Fibroblast of skin of right biceps (primary cell): ENCODE data around the gene CCDC88B.
A peak's percentile ranks its signal among the peaks of the same experiment; 100 is the strongest.

Source experiments
- DNase-seq: peaks from one replicate; pipeline ENCODE4 v3.0.0-alpha.2; 2013

Gene CCDC88B

GRCh38 chr11:64385945-64386704 lies 46.1 kb downstream of the CCDC88B start:
- peak; percentile 69 for DNase-seq

GRCh38 chr11:64387916-64388315 lies 47.9 kb downstream of the CCDC88B start:
- no peak for DNase-seq

- DNase-seq, result no peak
Measured at GRCh38 chr11:64388894-64389293, 48.9 kb downstream of the CCDC88B start.

GRCh38 chr11:64389851-64390250 lies 49.8 kb downstream of the CCDC88B start:
- DNase-seq, result no peak

GRCh38 chr11:64390558-64390957 lies 50.6 kb downstream of the CCDC88B start:
- no peak for DNase-seq

DNA sequence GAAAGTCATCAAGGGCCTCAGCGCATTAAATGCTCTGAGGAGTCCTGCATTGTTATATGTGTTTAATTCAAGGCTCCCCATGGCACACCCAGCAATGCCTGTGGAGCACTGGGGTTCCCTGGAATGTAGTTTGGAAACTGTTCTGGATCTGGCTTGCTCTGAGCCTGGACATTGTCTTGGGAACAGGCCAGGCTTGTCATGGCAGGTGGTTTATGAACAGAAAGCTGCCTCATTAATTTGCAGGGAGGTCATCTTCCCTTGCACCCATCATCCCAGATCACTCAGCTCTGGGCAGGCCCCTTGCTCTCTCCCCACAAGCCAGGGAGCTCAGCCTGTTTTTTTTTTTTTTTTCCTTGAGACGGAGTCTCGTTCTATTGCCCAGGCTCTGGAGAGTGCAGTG lies 51.8 kb downstream of the CCDC88B start:
- no peak for DNase-seq

- DNase-seq, result no peak
Measured at GRCh38 chr11:64395545-64396078, 55.6 kb downstream of the CCDC88B start.

DNA sequence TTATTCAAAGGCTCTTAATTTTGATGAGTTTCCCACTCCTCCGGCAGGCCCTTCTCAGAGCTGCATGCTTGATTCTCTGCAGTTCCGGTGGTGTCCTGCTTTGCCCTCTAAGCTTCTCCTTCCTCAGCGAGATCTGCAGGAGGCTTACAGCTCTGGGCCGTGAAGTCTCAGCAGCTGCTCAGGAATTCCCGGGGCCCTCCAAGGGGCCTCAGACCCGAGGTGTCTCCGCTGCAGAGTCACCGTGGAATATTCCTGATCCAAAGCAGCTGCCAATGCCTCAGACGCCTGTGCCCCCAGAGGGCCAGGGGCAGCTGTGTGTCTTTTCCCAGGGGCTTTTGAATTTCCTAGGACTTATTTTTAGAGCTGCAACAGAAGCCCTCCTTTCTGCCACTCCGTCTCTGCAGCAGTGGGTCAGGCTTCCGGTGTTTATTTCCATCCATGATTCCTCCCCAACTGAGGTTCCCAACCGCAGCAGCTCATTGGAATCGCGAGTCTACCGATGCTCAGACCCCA lies 56.1 kb downstream of the CCDC88B start:
- peak; percentile 30 for DNase-seq

- DNase-seq, result no peak
Measured at GRCh38 chr11:64400102-64400501, 60.1 kb downstream of the CCDC88B start.

DNA sequence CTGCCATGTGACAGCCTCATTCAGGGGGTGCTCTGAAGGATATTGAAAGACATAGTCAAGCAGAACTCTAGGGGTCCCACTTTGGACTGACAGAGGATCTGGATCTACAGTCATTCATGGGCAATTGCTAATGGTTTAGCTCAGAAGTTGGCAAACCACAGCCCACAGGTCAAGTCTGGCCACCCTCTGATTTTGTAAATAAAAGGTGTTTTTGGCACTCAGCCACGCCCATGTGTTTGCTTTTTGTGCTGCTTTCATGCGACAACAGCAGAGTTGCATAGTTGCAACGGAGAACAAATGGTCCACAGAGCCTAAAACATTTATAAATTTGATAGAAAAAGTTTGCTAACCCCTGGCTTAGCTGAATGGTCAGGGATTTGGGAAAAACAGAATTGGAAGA lies 60.7 kb downstream of the CCDC88B start:
- DNase-seq, result no peak

DNA sequence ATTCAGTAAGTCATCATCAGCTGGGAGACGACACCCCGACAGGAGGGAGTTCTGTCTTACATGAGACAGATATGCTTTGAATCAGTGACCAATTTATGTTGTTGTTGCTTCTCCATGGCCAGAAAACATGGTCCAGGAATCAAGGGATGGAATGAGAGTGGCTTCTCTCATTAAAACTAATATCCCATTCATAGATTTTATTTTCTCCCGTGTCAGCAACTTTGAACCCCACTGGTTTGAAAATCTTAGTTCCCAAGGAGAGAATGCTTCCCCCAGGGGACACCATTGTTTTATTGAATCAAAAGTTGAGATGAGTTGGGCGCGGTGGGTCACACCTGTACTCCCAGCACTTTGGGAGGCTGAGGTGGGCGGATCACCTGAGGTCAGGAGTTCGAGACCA lies 61.8 kb downstream of the CCDC88B start:
- DNase-seq, result no peak

DNA sequence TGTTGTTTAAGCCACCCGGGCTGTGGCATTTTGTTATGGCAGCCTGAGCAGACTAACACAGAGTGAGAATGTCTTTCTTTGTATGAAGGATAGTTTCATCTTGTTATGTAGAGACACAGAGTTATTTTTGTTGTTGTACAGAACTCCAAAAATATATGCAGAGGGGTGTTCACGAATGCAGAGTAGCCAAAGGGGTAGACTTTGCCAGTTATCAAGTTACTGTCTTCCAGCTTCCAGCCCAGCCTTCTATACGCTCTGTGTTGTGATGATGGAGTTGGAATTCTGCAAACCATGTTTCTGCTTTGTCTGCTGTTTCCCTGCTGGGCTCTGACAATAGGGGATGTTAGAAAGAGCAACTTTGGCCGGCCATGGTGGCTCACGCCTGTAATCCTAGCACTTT lies 63.1 kb downstream of the CCDC88B start:
- no peak for DNase-seq

DNA sequence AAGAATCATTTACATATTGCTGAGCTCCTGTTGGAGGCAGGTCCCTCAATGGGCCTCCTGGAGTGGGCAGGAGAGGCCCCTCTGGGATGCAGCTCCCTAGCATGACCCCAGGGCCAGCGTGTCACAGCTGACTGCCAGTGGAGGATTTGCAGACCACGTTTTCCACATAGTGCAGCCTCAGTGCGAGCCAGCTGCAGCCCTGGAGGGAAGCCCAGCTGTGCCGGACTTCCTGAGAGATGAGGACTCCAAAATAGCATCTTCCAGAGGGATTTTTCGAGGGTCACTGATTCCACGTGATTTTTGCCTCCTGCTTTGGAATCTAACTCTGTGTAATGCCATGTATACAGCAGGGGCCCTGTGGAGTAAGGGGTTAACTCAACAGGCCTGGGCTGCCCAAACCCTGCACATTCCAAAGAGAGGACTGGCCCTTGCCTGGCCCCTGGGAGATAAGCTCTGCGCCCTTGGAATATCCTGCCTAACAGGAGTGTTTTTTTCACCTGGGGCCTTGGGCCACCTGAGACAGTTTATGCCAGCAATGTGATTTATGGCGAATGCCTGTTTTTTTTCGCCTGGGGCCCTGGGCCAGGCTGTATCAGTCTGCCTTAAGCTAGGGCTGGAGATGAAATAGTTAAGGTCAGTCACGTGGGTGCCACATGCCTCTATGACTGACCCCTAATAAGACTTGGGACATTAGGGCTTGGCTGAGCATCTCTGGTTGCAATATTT lies 66.4 kb downstream of the CCDC88B start:
- DNase-seq, result no peak
